DLD1 (cell line): ENCODE data around the gene NEB.

Experiments used
- in situ Hi-C: cut with HindIII; loops from 2 replicates; pipeline ENCODE4 v1.10.0; 2017; ENCODE audit warnings: low sequenced_read_pairs

The NEB gene

GRCh38 chr2:151498178-151498577, 236.1 kb downstream of the NEB start:
- in situ Hi-C loops, result no loop called here

DNA sequence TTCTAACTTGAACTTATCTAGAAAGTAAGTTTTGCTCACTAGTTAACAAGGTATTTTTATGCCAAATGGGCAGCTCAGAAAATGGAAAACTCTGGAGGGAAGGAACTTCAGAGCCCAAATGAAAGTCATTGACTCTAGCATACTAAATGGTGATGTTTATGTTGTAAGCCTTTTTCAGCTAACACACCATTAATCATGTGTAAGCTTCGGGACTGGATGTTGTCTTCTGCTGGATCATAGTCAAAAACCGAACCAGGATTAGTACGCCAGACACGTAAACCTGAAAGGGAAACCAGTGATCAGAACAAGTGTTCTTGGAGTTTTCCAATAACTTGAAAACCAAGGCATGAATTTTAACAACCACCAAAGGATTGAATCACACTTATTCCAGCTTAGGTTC, 242.8 kb downstream of the NEB start:
- in situ Hi-C loops, result no loop called here

DNA sequence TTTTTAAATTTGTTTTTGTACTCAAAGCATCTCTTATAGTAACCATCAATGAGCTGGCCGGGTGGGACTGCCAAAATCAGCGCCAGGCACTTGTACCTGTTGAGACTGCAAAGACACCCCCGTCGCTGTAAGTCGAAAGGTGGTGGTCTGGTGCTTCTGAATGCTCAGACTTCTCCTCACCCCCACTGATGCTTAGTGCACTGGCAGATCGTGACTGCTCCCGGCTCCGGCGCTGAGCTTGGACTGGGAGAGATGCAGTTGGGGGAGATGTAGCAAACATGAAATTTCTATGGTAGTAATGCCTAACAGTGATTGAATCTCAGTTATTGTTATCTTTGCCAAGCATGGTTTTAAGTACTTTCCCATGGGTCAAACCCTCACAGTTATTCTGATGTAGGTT, 244.0 kb downstream of the NEB start:
- in situ Hi-C loops, result no loop called here

DNA sequence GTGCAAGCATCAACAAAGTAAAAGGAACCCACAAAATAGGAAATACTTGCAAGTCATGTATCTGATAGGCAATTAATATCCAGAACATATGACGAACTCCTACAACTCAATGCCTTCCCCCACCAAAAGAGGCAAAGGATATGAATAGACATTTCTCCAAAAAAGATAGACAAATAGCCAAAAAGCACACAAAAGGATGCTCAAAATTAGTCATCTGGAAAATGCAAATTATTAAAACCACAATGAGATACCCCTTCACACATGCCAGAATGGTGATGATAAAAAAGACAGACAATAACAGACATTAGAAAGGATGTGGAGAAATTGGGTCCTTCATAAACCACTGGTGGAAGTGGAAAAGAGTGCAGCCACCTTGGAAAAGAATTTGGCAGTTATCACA, 248.2 kb downstream of the NEB start:
- in situ Hi-C loops, result no loop called here

- in situ Hi-C loops, result no loop called here
These were observed 250.2 kb downstream of the NEB start for GRCh38 chr2:151484100-151484499.

DNA sequence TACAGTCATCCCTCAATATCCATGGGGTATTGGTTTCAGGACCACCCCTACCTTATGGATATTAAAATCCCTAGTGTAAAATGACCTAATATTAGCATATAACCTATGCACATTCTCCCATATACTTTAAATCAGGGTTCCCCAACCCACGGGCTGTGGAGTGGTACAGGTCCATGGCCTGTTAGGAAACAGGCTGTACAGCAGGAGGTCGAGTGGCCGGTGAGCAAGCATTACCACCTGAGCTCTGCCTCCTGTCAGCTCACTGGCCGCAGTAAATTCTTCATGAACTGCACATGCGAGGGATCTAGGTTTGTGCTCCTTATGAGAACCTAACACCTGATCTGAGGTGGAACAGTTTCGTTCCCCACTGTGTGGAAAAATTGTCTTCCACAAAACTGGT, 250.7 kb downstream of the NEB start:
- in situ Hi-C loops, result no loop called here

DNA sequence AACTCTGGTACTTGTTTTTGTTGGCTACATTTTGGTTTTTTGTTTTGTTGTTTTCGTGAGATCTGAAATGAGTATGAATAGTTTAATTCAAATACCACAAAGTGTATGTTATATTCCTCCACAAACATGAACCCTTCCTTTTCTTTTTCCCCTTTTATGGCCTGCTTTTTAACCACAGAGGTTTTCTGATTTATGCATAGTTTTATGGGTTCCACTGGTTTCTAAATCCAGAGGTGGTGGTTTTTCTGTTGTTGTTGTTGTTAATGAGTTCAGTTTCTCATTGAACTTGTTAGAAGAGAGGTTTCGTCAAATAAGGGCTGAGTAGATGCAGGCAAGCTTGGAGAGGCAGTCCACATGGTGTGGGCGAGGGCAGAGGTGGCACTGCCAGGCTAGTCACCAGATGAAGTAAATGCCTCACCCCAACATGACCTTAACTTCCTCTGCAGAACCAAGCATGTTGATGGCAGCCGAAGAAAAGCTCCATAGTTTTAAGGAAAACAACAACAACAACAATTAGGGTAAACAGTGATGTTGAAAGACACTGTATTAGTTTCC, 252.0 kb downstream of the NEB start:
- in situ Hi-C loops, result no loop called here

DNA sequence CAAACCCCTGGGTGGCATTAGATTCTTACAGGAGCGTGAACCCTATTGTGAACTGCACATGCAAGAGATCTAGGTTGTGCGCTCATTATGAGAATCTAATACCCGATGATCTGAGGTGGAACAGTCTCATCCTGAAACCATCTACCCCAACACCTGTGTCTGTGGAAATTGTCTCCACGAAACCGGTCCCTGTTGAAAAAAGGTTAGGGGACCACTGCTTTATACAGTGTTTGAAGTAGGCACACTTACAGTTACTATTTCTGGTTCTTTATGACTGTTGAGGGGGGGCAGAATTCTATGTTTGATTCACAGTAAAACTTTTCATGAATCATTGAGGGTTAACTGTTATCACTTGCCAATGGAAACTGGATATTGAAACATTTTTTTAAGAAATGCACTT, 252.5 kb downstream of the NEB start:
- in situ Hi-C loops, result no loop called here

GRCh38 chr2:151478011-151478410, 256.3 kb downstream of the NEB start:
- in situ Hi-C loops, result no loop called here

DNA sequence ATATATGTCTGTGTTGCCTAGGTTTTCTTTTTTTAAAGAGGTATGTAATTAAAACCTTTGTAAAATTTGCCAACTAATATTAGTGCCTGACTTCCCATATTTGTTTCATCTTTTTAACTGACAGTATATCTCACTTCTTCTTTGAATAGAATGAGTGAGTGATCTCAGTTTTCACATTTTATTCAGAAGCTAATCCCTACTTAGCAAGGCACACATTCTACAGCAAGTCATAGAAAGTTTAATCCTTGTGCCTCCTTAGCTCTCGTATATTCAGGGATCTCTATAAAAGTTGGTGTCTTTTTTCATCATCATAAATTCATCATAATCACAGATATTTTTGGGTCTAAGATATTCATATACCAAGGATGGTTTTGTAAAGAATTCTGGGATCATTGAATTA, 258.0 kb downstream of the NEB start:
- in situ Hi-C loops, result no loop called here

- in situ Hi-C loops, result no loop called here
These were observed 259.2 kb downstream of the NEB start for GRCh38 chr2:151475071-151475470.

DNA sequence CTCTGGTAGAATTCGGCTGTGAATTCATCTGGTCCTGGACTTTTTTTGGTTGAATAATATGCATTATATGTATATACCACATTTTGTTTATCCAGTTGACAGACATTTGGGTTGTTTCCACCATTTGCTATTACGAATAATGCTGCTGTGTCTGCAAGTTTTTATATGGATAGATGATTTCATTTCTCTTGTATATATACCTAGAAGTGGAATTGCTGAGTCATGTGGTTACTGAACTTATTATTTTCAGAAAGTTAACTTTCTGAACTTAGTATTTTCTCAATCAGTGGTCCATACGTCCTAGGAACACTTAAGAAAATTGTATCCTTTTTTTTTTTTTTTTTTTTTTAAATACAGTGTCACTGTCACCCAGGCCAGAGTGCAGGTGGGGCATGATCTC, 261.3 kb downstream of the NEB start:
- in situ Hi-C loops, result no loop called here

- in situ Hi-C loops, result no loop called here
These were observed 263.7 kb downstream of the NEB start for GRCh38 chr2:151470556-151470955.

DNA sequence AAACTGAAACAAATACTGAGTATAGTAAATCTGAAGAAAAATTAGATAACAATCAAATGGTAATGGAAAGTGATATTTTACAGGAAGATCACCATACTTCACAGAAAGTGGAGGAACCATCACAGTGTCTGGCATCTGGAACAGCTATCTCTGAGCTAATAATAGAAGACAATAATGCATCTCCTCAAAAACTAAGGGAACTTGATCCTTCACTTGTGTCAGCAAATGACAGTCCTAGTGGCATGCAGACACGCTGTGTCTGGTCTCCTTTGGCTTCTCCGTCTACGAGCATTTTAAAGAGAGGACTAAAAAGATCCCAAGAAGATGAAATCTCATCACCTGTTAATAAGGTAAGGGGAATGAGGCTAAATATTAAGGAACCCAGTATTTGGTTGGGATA, 268.5 kb downstream of the NEB start:
- in situ Hi-C loops, result no loop called here

DNA sequence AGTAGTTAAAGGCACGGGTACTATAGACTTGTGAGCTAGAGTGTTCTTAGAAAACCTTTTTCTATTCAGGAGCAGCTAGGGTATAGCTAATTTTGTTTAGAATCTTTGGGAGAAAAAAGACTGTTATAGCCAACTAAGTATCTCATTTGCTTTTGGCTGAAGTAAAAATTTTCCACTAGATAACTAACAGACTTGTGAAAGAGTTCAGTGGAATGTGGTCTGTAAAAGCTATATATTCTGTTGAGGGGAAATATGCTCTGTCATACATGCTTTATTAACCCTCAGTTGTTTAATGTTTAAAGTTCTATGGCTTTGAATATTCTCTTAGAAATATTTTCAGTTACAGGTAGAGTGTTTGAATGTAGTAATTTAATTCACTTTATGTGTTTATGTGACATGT, 274.9 kb downstream of the NEB start:
- in situ Hi-C loops, result no loop called here

DNA sequence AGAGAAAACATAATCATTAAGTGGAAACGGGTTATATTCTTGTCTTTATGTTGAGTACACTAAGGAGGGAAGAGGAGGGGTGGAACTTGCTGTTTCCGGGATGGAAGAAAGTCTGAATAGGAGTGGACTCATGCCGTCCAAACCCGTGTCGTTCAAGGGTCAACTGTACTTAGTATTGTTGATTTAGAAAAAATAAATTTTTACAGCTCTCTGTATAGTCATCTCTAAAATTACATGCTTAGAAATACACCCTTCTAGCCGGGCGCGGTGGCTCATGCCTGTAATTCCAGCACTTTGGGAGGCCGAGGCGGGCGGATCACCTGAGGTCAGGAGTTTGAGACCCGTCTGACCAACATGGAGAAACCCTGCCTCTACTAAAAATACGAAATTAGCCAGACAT, 295.1 kb downstream of the NEB start:
- in situ Hi-C loops, result no loop called here

DNA sequence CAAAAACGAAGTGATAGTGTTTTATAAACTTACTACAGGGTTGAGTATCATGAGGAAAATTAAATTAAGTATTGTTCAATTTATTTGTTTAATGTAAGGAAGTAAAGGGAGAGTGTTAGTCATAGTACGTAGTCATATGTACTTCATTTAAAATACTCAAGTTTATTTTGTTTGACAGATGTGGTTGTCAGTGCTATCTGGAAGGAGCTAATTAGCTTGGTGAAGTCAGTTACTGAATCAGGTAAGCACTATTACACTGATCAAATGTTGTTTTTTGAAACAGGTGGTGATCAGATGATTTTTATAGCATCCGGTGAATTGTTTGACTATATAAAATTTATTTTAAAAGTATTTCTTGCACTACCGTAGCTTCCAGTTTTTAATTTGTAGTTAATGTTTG, 295.8 kb downstream of the NEB start:
- in situ Hi-C loops, result no loop called here

DNA sequence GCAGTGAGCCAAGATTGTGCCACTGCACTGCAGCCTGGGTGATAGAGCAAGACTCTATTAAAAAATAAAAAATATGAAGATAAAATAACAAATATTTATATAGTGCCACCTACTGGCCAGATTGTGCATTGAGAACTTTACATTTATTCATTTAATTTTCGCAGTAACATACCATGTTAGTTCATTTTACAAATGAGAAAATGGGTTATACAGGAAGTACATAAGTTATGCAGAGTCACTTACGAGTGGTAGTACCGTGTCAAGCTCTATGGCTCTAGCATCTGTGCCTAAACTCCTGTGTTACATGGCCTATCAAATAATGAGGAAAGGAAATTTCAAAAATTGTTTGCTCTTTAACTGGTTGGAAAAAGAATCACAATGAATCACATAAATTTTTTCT, 296.6 kb downstream of the NEB start:
- in situ Hi-C loops, result no loop called here
